ENCODE data around the gene DCHS2. TPM values are rescaled to one million over a fixed set of nuclear protein-coding genes. Genes with fewer than 3 reads are reported as not detected.

Gene DCHS2
- total RNA-seq, 1 donor: under 0.01 TPM

DNA sequence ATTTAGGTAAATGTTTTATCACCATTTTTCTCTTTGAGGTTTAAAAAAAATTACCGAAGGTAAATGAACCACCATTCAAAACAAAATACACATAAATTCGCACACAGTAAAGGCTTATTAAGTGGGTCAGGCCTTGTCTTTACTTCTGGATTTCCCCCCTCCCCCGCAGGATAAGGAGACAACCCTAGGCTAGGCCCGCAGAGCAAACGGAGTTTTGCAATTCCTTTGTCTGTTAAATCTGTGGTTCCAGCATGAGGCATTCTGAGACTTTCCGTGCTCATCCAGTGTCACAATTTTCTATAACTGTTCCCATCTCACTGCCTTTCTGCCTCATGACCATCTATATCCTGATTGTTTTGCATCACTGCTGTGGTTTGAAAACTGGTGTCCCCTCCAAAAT, 307.4 kb downstream of the DCHS2 start:
- DNase-seq (ENCODE audit: insufficient read length, low spot score, missing footprints): no peak
- Histone ChIP-seq H3K4me1 (ENCODE audit: insufficient read depth, low read length) (no peaks in the 10 kb centered on the region), H3K27ac (ENCODE audit: low read depth, low read length) (no peak overlapping the region), H3K4me2 (ENCODE audit: insufficient read depth, low read length) (no peak overlapping the region), H4K20me1 (ENCODE audit: insufficient read depth, low read length) (no peaks in the 10 kb centered on the region), H3K9me3 (ENCODE audit: low read depth, low read length) (no peaks in the 10 kb centered on the region), H3K79me2 (ENCODE audit: insufficient read depth, low read length) (no peaks in the 10 kb centered on the region), H3K36me3 (ENCODE audit: insufficient read depth, low read length) (no peaks in the 10 kb centered on the region), H3K4me3 (ENCODE audit: insufficient read depth, low read length) (no peak overlapping the region), H2AFZ (ENCODE audit: low read length) (no peak overlapping the region), H3K27me3 (ENCODE audit: insufficient read depth, low read length) (no peaks in the 10 kb centered on the region)
- TF ChIP-seq, protein P1, sequence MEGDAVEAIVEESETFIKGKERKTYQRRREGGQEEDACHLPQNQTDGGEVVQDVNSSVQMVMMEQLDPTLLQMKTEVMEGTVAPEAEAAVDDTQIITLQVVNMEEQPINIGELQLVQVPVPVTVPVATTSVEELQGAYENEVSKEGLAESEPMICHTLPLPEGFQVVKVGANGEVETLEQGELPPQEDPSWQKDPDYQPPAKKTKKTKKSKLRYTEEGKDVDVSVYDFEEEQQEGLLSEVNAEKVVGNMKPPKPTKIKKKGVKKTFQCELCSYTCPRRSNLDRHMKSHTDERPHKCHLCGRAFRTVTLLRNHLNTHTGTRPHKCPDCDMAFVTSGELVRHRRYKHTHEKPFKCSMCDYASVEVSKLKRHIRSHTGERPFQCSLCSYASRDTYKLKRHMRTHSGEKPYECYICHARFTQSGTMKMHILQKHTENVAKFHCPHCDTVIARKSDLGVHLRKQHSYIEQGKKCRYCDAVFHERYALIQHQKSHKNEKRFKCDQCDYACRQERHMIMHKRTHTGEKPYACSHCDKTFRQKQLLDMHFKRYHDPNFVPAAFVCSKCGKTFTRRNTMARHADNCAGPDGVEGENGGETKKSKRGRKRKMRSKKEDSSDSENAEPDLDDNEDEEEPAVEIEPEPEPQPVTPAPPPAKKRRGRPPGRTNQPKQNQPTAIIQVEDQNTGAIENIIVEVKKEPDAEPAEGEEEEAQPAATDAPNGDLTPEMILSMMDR (IDR thresholded peaks at IDR 0.05; ENCODE audit: extremely low read depth, low read depth, low read length): no peak

DNA sequence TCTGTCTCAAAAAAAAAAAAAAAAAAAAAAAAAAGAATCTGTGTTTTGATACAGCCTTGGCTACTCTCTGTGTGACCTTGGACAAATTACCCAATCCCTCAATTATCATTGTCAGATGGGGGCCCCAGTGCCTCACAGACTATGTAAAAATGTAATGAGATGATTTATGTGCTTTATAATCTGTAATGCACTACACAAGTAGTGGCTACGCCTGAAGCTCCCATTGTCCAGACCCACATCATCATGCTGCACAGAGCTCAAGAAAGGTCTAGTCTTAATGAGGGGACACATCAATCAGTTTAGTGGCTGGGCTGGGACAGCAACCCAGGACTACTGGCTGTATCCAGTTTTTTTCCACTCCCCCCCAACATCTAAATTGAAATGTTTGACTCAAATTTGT, 308.3 kb downstream of the DCHS2 start:
- Histone ChIP-seq H3K36me3 (ENCODE audit: insufficient read depth, low read length) (no peaks in the 10 kb centered on the region), H4K20me1 (ENCODE audit: insufficient read depth, low read length) (no peaks in the 10 kb centered on the region), H3K79me2 (ENCODE audit: insufficient read depth, low read length) (no peaks in the 10 kb centered on the region), H3K4me3 (ENCODE audit: insufficient read depth, low read length) (no peak overlapping the region), H3K4me2 (ENCODE audit: insufficient read depth, low read length) (no peak overlapping the region), H3K4me1 (ENCODE audit: insufficient read depth, low read length) (no peaks in the 10 kb centered on the region), H3K9me3 (ENCODE audit: low read depth, low read length) (no peaks in the 10 kb centered on the region), H3K27ac (ENCODE audit: low read depth, low read length) (no peak overlapping the region), H3K27me3 (ENCODE audit: insufficient read depth, low read length) (no peaks in the 10 kb centered on the region), H2AFZ (ENCODE audit: low read length) (no peak overlapping the region)
- TF ChIP-seq, protein P1 (IDR thresholded peaks at IDR 0.05; ENCODE audit: extremely low read depth, low read depth, low read length): no peak
- no peak for DNase-seq (ENCODE audit: insufficient read length, low spot score, missing footprints)

Other genes starting within 250 kb of the DCHS2 start
- 79.9 and 81.8 TPM in 2 replicates for gene PLRG1, start 58.6 kb upstream of the DCHS2 start, total RNA-seq
- gene FGB, start 71.2 kb upstream of the DCHS2 start, total RNA-seq: not detected in 2 replicates
- not detected in 2 replicates for gene FGA, start 98.9 kb upstream of the DCHS2 start, total RNA-seq
- gene FGG, start 120.9 kb upstream of the DCHS2 start, total RNA-seq: not detected in 2 replicates